RWPE2 (cell line): ENCODE measurements around the gene USH2A.

ENCODE experiments used
- ATAC-seq: fragments of 200-7000 bp; cut with Tn5 transposase; 3 replicates; pipeline ENCODE4 v1.9.1; 2021; ENCODE audit warnings: low read depth
- DNase-seq: peaks from one replicate; pipeline ENCODE4 v3.0.0-alpha.2; 2020; ENCODE audit warnings: low spot score
- H3K27ac ChIP-seq: fragments of 450-650 bp; 2 replicates; pipeline ENCODE4 v1.5.1; 2017; ENCODE audit warnings: mild to moderate bottlenecking; ENCODE audit not compliant: poor library complexity, severe bottlenecking
- H3K27me3 ChIP-seq: fragments of 250-450 bp; sonication (Bioruptor Pico); 2 replicates; pipeline ENCODE4 v1.5.1; 2021; ENCODE audit warnings: mild to moderate bottlenecking, moderate library complexity; ENCODE audit not compliant: insufficient read depth, poor library complexity, severe bottlenecking
- H3K36me3 ChIP-seq: fragments of 250-450 bp; sonication (Bioruptor Pico); 2 replicates; pipeline ENCODE4 v1.5.1; 2020; ENCODE audit warnings: low read depth, mild to moderate bottlenecking, moderate library complexity
- H3K4me1 ChIP-seq: fragments of 250-450 bp; sonication (Bioruptor Pico); 2 replicates; pipeline ENCODE4 v1.5.1; 2021; ENCODE audit warnings: mild to moderate bottlenecking, moderate library complexity; ENCODE audit not compliant: insufficient read depth, poor library complexity, severe bottlenecking
- H3K4me3 ChIP-seq: fragments of 250-450 bp; sonication (Bioruptor Pico); 2 replicates; pipeline ENCODE4 v1.5.1; 2021; ENCODE audit warnings: mild to moderate bottlenecking, moderate library complexity; ENCODE audit not compliant: severe bottlenecking
- H3K9me3 ChIP-seq: fragments of 250-450 bp; sonication (Bioruptor Pico); 2 replicates; pipeline ENCODE4 v1.5.1; 2021; ENCODE audit warnings: mild to moderate bottlenecking, moderate library complexity; ENCODE audit not compliant: severe bottlenecking
- CTCF ChIP-seq: fragments of 450-650 bp; IDR thresholded peaks from one replicate; pipeline ENCODE4 v1.5.1; 2017; ENCODE audit warnings: mild to moderate bottlenecking, moderate library complexity; ENCODE audit not compliant: poor library complexity, severe bottlenecking

Gene USH2A

DNA sequence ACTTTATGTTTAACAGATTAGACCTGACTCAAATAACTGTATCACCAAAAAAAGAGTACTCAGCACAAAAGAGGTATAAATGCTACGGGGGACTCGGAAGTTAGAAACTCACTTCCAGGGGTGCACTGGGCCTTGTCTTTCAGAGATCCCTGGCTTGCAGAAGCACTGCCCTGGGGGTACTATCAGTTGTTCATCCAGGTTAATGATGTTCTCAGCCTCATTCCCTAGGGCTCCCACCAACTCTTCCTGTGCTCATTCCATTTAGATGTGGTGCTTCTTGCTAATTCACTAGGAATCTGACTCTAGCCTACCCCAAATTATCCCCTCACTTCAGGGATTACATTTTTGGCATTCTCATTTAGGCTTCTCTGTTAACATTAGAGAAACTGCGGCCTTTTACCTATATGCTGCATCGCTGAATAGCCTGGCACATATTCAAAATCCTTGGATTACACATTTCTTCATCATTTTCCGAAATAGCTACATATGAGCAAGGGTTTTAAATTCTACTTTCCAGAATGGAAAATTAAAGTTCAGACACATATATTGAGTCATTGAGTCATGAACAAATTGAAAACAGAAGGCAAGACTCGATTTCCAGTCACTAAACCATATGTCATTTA lies 517.6 kb downstream of the USH2A start:
- no peaks in the 10 kb centered on the region for H3K9me3 ChIP-seq
- no peak overlapping the region for H3K4me3 ChIP-seq
- ATAC-seq (no peak), DNase-seq (no peak)
- H3K27me3 ChIP-seq: no peaks in the 10 kb centered on the region
- TF ChIP-seq CTCF: no peak
- no peaks in the 10 kb centered on the region for H3K36me3 ChIP-seq
- H3K27ac ChIP-seq: no peak overlapping the region
- no peaks in the 10 kb centered on the region for H3K4me1 ChIP-seq

GRCh38 chr1:215900684-215901083 lies 522.6 kb downstream of the USH2A start:
- TF ChIP-seq CTCF: no peak
- no peak overlapping the region for H3K27ac ChIP-seq
- no peak overlapping the region for H3K4me3 ChIP-seq
- H3K4me1 ChIP-seq: no peaks in the 10 kb centered on the region
- DNase-seq: no peak
- H3K27me3 ChIP-seq: no peaks in the 10 kb centered on the region
- no peak for ATAC-seq
- H3K36me3 ChIP-seq: no peaks in the 10 kb centered on the region
- no peaks in the 10 kb centered on the region for H3K9me3 ChIP-seq

GRCh38 chr1:215899901-215900300 lies 523.3 kb downstream of the USH2A start:
- Histone ChIP-seq H3K9me3 (no peaks in the 10 kb centered on the region), H3K36me3 (no peaks in the 10 kb centered on the region), H3K4me3 (no peak overlapping the region), H3K4me1 (no peaks in the 10 kb centered on the region), H3K27ac (no peak overlapping the region), H3K27me3 (no peaks in the 10 kb centered on the region)
- DNase-seq: no peak
- no peak for TF ChIP-seq CTCF
- no peak for ATAC-seq

DNA sequence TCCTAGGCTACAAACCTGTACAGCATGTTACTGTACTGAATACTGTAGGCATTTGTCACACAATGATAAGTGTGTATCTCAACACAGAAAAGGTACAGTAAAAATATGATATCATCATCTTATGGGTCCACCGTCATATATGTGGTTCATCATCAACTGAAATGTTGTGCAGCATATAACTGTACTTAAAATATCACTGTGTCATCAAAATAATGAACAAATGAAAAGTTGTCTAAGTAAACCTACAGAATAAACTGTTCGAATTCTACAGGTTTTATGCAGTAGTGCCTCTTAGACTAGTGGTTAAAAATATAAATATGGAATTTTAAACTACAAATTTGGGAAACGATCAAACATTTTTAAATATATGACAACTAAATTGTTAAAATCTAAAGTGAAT lies 527.4 kb downstream of the USH2A start:
- TF ChIP-seq CTCF: no peak
- DNase-seq (no peak), ATAC-seq (no peak)
- Histone ChIP-seq H3K36me3 (no peaks in the 10 kb centered on the region), H3K27ac (no peak overlapping the region), H3K4me1 (no peaks in the 10 kb centered on the region), H3K9me3 (no peaks in the 10 kb centered on the region), H3K27me3 (no peaks in the 10 kb centered on the region), H3K4me3 (no peak overlapping the region)

DNA sequence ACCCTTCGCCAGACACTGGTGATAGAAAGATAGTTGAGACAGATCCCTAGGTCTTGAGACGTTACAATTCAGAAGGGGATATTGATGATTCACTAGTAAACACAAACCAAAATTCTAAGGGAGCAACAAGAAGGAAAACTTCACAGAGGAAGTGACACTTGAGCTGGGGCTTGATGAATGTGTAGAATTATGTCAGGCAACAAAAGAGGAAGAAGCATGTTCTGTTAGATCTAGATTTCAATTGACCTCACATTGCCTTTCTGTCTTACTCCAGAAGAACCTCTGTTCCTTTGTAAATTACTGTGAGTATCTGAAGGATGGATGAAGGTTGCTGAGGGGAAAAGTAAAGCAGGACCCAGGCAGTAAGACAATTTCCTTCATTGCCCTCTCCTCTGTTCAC lies 528.0 kb downstream of the USH2A start:
- DNase-seq (no peak), ATAC-seq (no peak)
- no peak overlapping the region for H3K27ac ChIP-seq
- H3K27me3 ChIP-seq: no peaks in the 10 kb centered on the region
- no peaks in the 10 kb centered on the region for H3K4me1 ChIP-seq
- no peak for TF ChIP-seq CTCF
- H3K4me3 ChIP-seq: no peak overlapping the region
- H3K36me3 ChIP-seq: no peaks in the 10 kb centered on the region
- no peaks in the 10 kb centered on the region for H3K9me3 ChIP-seq
